GM18520 (cell line): ENCODE results near the gene NFATC2.
"Not testable (repeated sequence)": the region's sequence is repeated elsewhere in the genome, so short reads cannot be mapped to it uniquely, and the experiment has no call there.

ENCODE experiments used
- ATAC-seq: cut with Tn5 transposase; IDR thresholded peaks from one replicate; pipeline ENCODE4 v1.9.1; 2021; ENCODE audit not compliant: unreplicated experiment

The NFATC2 gene

GRCh38 chr20:51476106-51476505 is 66.4 kb downstream of the NFATC2 start:
- ATAC-seq = not testable (repeated sequence)

GRCh38 chr20:51473771-51474170 is 68.7 kb downstream of the NFATC2 start:
- no peak for ATAC-seq

GRCh38 chr20:51473256-51473655 is 69.3 kb downstream of the NFATC2 start:
- ATAC-seq = no peak

GRCh38 chr20:51470907-51471411 is 71.6 kb downstream of the NFATC2 start:
- no peak for ATAC-seq

- no peak for ATAC-seq
Measured at GRCh38 chr20:51470499-51470820, 72.1 kb downstream of the NFATC2 start.

GRCh38 chr20:51469578-51470498 is 72.7 kb downstream of the NFATC2 start:
- no peak for ATAC-seq

- ATAC-seq = no peak
Measured at GRCh38 chr20:51469046-51469445, 73.5 kb downstream of the NFATC2 start.

GRCh38 chr20:51468636-51469035 is 73.9 kb downstream of the NFATC2 start:
- ATAC-seq = no peak

- no peak for ATAC-seq
Measured at GRCh38 chr20:51467956-51468626, 74.4 kb downstream of the NFATC2 start.

GRCh38 chr20:51463998-51464397 is 78.5 kb downstream of the NFATC2 start:
- ATAC-seq = no peak

- no peak for ATAC-seq
Measured at GRCh38 chr20:51463560-51463959, 79.0 kb downstream of the NFATC2 start.

GRCh38 chr20:51462566-51463276 is 79.8 kb downstream of the NFATC2 start:
- no peak for ATAC-seq

GRCh38 chr20:51461846-51462245 is 80.7 kb downstream of the NFATC2 start:
- ATAC-seq = not testable (repeated sequence)

- ATAC-seq = no peak
Measured at GRCh38 chr20:51461306-51461705, 81.2 kb downstream of the NFATC2 start.

GRCh38 chr20:51460569-51461265 is 81.8 kb downstream of the NFATC2 start:
- ATAC-seq = peak; percentile 92

- ATAC-seq = no peak
Measured at GRCh38 chr20:51460163-51460562, 82.4 kb downstream of the NFATC2 start.

- no peak for ATAC-seq
Measured at GRCh38 chr20:51458751-51459439, 83.6 kb downstream of the NFATC2 start.

- no peak for ATAC-seq
Measured at GRCh38 chr20:51457533-51457932, 85.0 kb downstream of the NFATC2 start.

- ATAC-seq = no peak
Measured at GRCh38 chr20:51456511-51457509, 85.7 kb downstream of the NFATC2 start.
